ENCODE measurements around the gene RASA3. TPM values are rescaled to one million over a fixed set of nuclear protein-coding genes. Genes with fewer than 3 reads are reported as not detected.

Gene RASA3
- total and polyA plus RNA-seq, 10 of the 15 experiments (the other 5 are each of a cell fraction or from before 2014, with no cell fraction given) = 0.79 to 33.9 (median 17.6) TPM

DNA sequence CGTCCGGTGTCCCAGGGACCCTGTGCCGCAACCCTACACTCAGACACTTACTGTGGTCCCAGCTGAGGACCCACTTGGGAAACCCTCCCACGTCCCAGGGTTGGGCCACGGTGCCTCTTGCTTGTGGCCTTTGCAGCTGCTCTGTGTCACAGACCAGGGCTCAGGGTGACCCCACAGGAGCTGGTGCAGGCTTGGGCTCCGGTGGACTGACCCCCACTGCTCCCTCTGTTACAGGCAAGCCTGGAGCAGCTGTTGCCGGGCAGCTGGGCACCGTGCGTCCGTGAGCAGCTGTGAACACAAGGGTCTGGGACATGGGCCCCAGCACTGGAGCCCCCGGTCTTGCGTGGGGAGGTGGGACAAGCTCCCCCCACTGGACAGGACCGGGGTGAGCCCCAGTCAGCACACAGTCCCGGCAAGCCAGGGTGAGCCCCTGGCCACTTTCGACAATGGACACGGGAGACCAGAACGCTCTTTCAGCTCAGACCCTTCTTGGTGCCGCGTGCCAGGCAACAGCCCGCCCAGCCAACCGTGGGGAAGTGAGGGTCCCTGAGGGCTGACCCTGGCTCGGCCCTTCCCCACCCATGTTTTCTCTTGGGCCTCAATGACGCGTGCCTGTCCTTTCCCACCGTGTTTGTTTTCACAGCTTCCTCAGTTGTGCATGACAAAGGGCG is 92.8 kb downstream of the RASA3 start:
- Histone ChIP-seq H4K20me1 (ENCODE audit: control insufficient read depth, insufficient read depth) (no peaks in the 10 kb centered on the region), H3K9me3 (replicated peaks; ENCODE audit: control insufficient read depth, insufficient read depth, low read length) (no peaks in the 10 kb centered on the region), H3K4me2 (ENCODE audit: control insufficient read depth, insufficient read depth) (no peak overlapping the region), H3K36me3 (ENCODE audit: control insufficient read depth in 2 of 2, insufficient read depth in 2 of 2, low read length in 1 of 2) (peaks cover 0 to 13% of the 10 kb centered on the region in 2 experiments; a peak in 2 of 4 replicates), H3K27me3 (replicated peaks in 1 of 2; ENCODE audit: control insufficient read depth in 2 of 2, insufficient read depth in 2 of 2, low read length in 1 of 2) (no peaks in the 10 kb centered on the region), H3K4me3 (no peak overlapping the region), H3K27ac (ENCODE audit: control insufficient read depth, insufficient read depth) (no peak overlapping the region), H3K9ac (ENCODE audit: control insufficient read depth, insufficient read depth, low read length) (no peak overlapping the region), H3K79me2 (ENCODE audit: control insufficient read depth, insufficient read depth, low read length) (no peaks in the 10 kb centered on the region), H2AFZ (ENCODE audit: control insufficient read depth, low read depth, low read length) (no peak overlapping the region), H3K4me1 (ENCODE audit: control insufficient read depth, insufficient read depth, low read length) (no peaks in the 10 kb centered on the region)
- no peak for DNase-seq (ENCODE audit: low read depth, low spot score)
- ATAC-seq = no peak
- WGBS (ENCODE audit: insufficient coverage, insufficient replicate concordance, low lambda C conversion rate, missing lambda C conversion rate) = 90% methylated on average over 25 of the region's 26 CpGs
- BruUV-seq (replicated peaks) = no TSS peak
- FAIRE-seq = no peak
- in situ Hi-C loops (cut with MboI) = no loop called here
- RAD21 ChIA-PET (ENCODE audit: unreplicated experiment) = no interaction called here
- CTCF ChIA-PET = interaction anchor here (0.8 kb wide), 1 partner anchor 131 kb away, joined by 3 read pairs; no protein-coding TSS in a partner anchor
- SMC1A ChIA-PET (ENCODE audit: uncharacterized antibody, unreplicated experiment) = no interaction called here
- intact Hi-C loops (cut with micrococcal nuclease; ENCODE audit: unreplicated experiment) = no loop called here
- POLR2A ChIA-PET = no interaction called here
- TF ChIP-seq JUNB (IDR thresholded peaks at IDR 0.05) (no peak), RB1 (IDR thresholded peaks at IDR 0.05; ENCODE audit: borderline replicate concordance) (no peak)
- TF ChIP-seq, protein P1, sequence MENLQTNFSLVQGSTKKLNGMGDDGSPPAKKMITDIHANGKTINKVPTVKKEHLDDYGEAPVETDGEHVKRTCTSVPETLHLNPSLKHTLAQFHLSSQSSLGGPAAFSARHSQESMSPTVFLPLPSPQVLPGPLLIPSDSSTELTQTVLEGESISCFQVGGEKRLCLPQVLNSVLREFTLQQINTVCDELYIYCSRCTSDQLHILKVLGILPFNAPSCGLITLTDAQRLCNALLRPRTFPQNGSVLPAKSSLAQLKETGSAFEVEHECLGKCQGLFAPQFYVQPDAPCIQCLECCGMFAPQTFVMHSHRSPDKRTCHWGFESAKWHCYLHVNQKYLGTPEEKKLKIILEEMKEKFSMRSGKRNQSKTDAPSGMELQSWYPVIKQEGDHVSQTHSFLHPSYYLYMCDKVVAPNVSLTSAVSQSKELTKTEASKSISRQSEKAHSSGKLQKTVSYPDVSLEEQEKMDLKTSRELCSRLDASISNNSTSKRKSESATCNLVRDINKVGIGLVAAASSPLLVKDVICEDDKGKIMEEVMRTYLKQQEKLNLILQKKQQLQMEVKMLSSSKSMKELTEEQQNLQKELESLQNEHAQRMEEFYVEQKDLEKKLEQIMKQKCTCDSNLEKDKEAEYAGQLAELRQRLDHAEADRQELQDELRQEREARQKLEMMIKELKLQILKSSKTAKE (IDR thresholded peaks at IDR 0.05; ENCODE audit: low read depth, poor library complexity, severe bottlenecking) = no peak
- TF ChIP-seq, protein P2, sequence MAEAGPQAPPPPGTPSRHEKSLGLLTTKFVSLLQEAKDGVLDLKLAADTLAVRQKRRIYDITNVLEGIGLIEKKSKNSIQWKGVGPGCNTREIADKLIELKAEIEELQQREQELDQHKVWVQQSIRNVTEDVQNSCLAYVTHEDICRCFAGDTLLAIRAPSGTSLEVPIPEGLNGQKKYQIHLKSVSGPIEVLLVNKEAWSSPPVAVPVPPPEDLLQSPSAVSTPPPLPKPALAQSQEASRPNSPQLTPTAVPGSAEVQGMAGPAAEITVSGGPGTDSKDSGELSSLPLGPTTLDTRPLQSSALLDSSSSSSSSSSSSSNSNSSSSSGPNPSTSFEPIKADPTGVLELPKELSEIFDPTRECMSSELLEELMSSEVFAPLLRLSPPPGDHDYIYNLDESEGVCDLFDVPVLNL (IDR thresholded peaks at IDR 0.05; ENCODE audit: low read depth, low read length) = no peak

All from GM12878 (cell line).